ENCODE results near the gene PNLIPRP3.

- TF ChIP-seq POLR2A (IDR thresholded peaks at IDR 0.05; ENCODE audit: low read depth, low read length) (no peak), CBX5 (IDR thresholded peaks at IDR 0.05; ENCODE audit: low read depth) (no peak), FOXK2 (IDR thresholded peaks at IDR 0.05) (no peak), EZH2 (IDR thresholded peaks at IDR 0.05; ENCODE audit: borderline replicate concordance, control insufficient read depth, low read depth, low read length) (no peak), EGR1 (IDR thresholded peaks at IDR 0.05; ENCODE audit: borderline replicate concordance in 1 of 2, low read depth in 2 of 2, low read length in 2 of 2) (no peak), PBX3 (IDR thresholded peaks at IDR 0.05; ENCODE audit: insufficient replicate concordance, low read depth, low read length) (no peak), FOXM1 (IDR thresholded peaks at IDR 0.05; ENCODE audit: low read depth, low read length) (no peak), PAX8 (IDR thresholded peaks at IDR 0.05) (no peak)
- TF ChIP-seq, protein P1, sequence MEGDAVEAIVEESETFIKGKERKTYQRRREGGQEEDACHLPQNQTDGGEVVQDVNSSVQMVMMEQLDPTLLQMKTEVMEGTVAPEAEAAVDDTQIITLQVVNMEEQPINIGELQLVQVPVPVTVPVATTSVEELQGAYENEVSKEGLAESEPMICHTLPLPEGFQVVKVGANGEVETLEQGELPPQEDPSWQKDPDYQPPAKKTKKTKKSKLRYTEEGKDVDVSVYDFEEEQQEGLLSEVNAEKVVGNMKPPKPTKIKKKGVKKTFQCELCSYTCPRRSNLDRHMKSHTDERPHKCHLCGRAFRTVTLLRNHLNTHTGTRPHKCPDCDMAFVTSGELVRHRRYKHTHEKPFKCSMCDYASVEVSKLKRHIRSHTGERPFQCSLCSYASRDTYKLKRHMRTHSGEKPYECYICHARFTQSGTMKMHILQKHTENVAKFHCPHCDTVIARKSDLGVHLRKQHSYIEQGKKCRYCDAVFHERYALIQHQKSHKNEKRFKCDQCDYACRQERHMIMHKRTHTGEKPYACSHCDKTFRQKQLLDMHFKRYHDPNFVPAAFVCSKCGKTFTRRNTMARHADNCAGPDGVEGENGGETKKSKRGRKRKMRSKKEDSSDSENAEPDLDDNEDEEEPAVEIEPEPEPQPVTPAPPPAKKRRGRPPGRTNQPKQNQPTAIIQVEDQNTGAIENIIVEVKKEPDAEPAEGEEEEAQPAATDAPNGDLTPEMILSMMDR (IDR thresholded peaks at IDR 0.05 in 2 of 3, conservative IDR thresholded peaks at IDR 0.05 in 1 of 3; ENCODE audit: control insufficient read depth in 2 of 3, extremely low read depth in 1 of 3, insufficient read depth in 1 of 3, low read depth in 3 of 3, low read length in 3 of 3): no peak
Measured at GRCh38 chr10:116476461-116476860, 48.8 kb downstream of the PNLIPRP3 start.
